ENCODE measurements around the gene PILRB. TPM values are rescaled to one million over a fixed set of nuclear protein-coding genes. Genes with fewer than 3 reads are reported as not detected.
"Not testable (repeated sequence)": the region's sequence is repeated elsewhere in the genome, so short reads cannot be mapped to it uniquely, and the experiment has no call there.

PILRB gene
- total RNA-seq, 1 experiment from 2014 or later, result 53.4 TPM

- POLR2A ChIA-PET, result no interaction called here
These were observed 18.1 kb downstream of the PILRB start for GRCh38 chr7:100376066-100376465.

GRCh38 chr7:100378114-100378755, 20.3 kb downstream of the PILRB start:
- ChIA-PET POLR2A (interaction anchor here (0.7 kb wide), 1 partner anchor 45 kb away, joined by 3 read pairs; no protein-coding TSS in a partner anchor), CTCF (interaction anchor here (0.7 kb wide), 1 partner anchor 178 kb away, joined by 6 read pairs; no protein-coding TSS in a partner anchor)
- no peak overlapping the region for H3K4me3 ChIP-seq (ENCODE audit: low read depth, low read length)
- H3K36me3 Mint-ChIP-seq (ENCODE audit: insufficient read depth, unreplicated experiment), result no peaks in the 10 kb centered on the region
- peaks cover 6% of the 10 kb centered on the region for H3K27me3 Mint-ChIP-seq (ENCODE audit: insufficient read depth, unreplicated experiment)
- no peaks in the 10 kb centered on the region for H3K4me1 Mint-ChIP-seq (ENCODE audit: low read depth, unreplicated experiment)
- H3K4me1 ChIP-seq, result no peaks in the 10 kb centered on the region
- no peak overlapping the region for H3K27ac Mint-ChIP-seq (ENCODE audit: unreplicated experiment)
- intact Hi-C loops (cut with micrococcal nuclease; ENCODE audit: unreplicated experiment), result no loop called here
- no peaks in the 10 kb centered on the region for H3K9me3 Mint-ChIP-seq (ENCODE audit: unreplicated experiment)
- no peak for DNase-seq
- BruUV-seq (replicated peaks), result no TSS peak
- H3K9me3 ChIP-seq, result no peaks in the 10 kb centered on the region
- no peak overlapping the region for H3K4me3 Mint-ChIP-seq (ENCODE audit: unreplicated experiment)
- TF ChIP-seq CTCF (IDR thresholded peaks at IDR 0.05; ENCODE audit: insufficient read depth in 1 of 2, low read depth in 1 of 2, low read length in 1 of 2, severe bottlenecking in 1 of 2, unreplicated experiment in 1 of 2), result no peak
- no peaks in the 10 kb centered on the region for H3K27me3 ChIP-seq (replicated peaks; ENCODE audit: control insufficient read depth, insufficient read depth, low read length)
- H3K36me3 ChIP-seq (ENCODE audit: control insufficient read depth, insufficient read depth, low read length), result no peaks in the 10 kb centered on the region

More at GRCh38 chr7:100376066-100376465, 18.1 kb downstream of the PILRB start:
- no peaks in the 10 kb centered on the region for H3K9me3 Mint-ChIP-seq (ENCODE audit: unreplicated experiment)
- peaks cover 5% of the 10 kb centered on the region for H3K36me3 Mint-ChIP-seq (ENCODE audit: insufficient read depth, unreplicated experiment)
- no peaks in the 10 kb centered on the region for H3K9me3 ChIP-seq
- no TSS peak for BruUV-seq (replicated peaks)
- no peaks in the 10 kb centered on the region for H3K27me3 Mint-ChIP-seq (ENCODE audit: insufficient read depth, unreplicated experiment)
- no peak overlapping the region for H3K27ac Mint-ChIP-seq (ENCODE audit: unreplicated experiment)
- no peaks in the 10 kb centered on the region for H3K4me1 Mint-ChIP-seq (ENCODE audit: low read depth, unreplicated experiment)
- CTCF ChIA-PET, result no interaction called here
- no peak overlapping the region for H3K4me3 Mint-ChIP-seq (ENCODE audit: unreplicated experiment)
- DNase-seq, result no peak
- no peaks in the 10 kb centered on the region for H3K4me1 ChIP-seq
- no peaks in the 10 kb centered on the region for H3K36me3 ChIP-seq (ENCODE audit: control insufficient read depth, insufficient read depth, low read length)
- no peak for TF ChIP-seq CTCF (IDR thresholded peaks at IDR 0.05; ENCODE audit: insufficient read depth in 1 of 2, low read depth in 1 of 2, low read length in 1 of 2, severe bottlenecking in 1 of 2, unreplicated experiment in 1 of 2)
- no peaks in the 10 kb centered on the region for H3K27me3 ChIP-seq (replicated peaks; ENCODE audit: control insufficient read depth, insufficient read depth, low read length)
- intact Hi-C loops (cut with micrococcal nuclease; ENCODE audit: unreplicated experiment), result no loop called here
- H3K4me3 ChIP-seq (ENCODE audit: low read depth, low read length), result no peak overlapping the region

- no peak overlapping the region for H3K4me3 Mint-ChIP-seq (ENCODE audit: unreplicated experiment)
- ChIA-PET POLR2A (no interaction called here), CTCF (interaction anchor here (2.6 kb wide), 1 partner anchor 27 kb away, joined by 6 read pairs; no protein-coding TSS in a partner anchor)
- H3K4me1 Mint-ChIP-seq (ENCODE audit: low read depth, unreplicated experiment), result no peaks in the 10 kb centered on the region
- BruUV-seq (replicated peaks), result no TSS peak
- TF ChIP-seq CTCF (IDR thresholded peaks at IDR 0.05; ENCODE audit: insufficient read depth in 1 of 2, low read depth in 1 of 2, low read length in 1 of 2, severe bottlenecking in 1 of 2, unreplicated experiment in 1 of 2), result no peak
- H3K36me3 Mint-ChIP-seq (ENCODE audit: insufficient read depth, unreplicated experiment), result no peaks in the 10 kb centered on the region
- Histone ChIP-seq H3K4me1 (no peaks in the 10 kb centered on the region), H3K36me3 (ENCODE audit: control insufficient read depth, insufficient read depth, low read length) (no peaks in the 10 kb centered on the region), H3K27me3 (replicated peaks; ENCODE audit: control insufficient read depth, insufficient read depth, low read length) (no peaks in the 10 kb centered on the region), H3K9me3 (no peaks in the 10 kb centered on the region), H3K4me3 (ENCODE audit: low read depth, low read length) (no peak overlapping the region)
- H3K27me3 Mint-ChIP-seq (ENCODE audit: insufficient read depth, unreplicated experiment), result peaks cover 14% of the 10 kb centered on the region
- no peaks in the 10 kb centered on the region for H3K9me3 Mint-ChIP-seq (ENCODE audit: unreplicated experiment)
- no peak overlapping the region for H3K27ac Mint-ChIP-seq (ENCODE audit: unreplicated experiment)
- intact Hi-C loops (cut with micrococcal nuclease; ENCODE audit: unreplicated experiment), result no loop called here
- no peak for DNase-seq
These were observed 22.3 kb downstream of the PILRB start for GRCh38 chr7:100380196-100380595.

GRCh38 chr7:100381531-100382233, 23.8 kb downstream of the PILRB start:
- H3K9me3 ChIP-seq; H3K4me1 ChIP-seq; H3K36me3 Mint-ChIP-seq (ENCODE audit: insufficient read depth, unreplicated experiment); BruUV-seq (replicated peaks); H3K9me3 Mint-ChIP-seq (ENCODE audit: unreplicated experiment); intact Hi-C loops (cut with micrococcal nuclease; ENCODE audit: unreplicated experiment); H3K27me3 ChIP-seq (replicated peaks; ENCODE audit: control insufficient read depth, insufficient read depth, low read length); H3K4me3 ChIP-seq (ENCODE audit: low read depth, low read length); H3K27ac Mint-ChIP-seq (ENCODE audit: unreplicated experiment); H3K4me3 Mint-ChIP-seq (ENCODE audit: unreplicated experiment); DNase-seq; H3K4me1 Mint-ChIP-seq (ENCODE audit: low read depth, unreplicated experiment); POLR2A ChIA-PET; H3K36me3 ChIP-seq (ENCODE audit: control insufficient read depth, insufficient read depth, low read length): not testable (repeated sequence)
- peaks cover 14% of the 10 kb centered on the region for H3K27me3 Mint-ChIP-seq (ENCODE audit: insufficient read depth, unreplicated experiment)
- CTCF ChIA-PET, result interaction anchor here (2.6 kb wide), 1 partner anchor 26 kb away, joined by 6 read pairs; no protein-coding TSS in a partner anchor
